ENCODE results near the gene SNRPD3.

DNA sequence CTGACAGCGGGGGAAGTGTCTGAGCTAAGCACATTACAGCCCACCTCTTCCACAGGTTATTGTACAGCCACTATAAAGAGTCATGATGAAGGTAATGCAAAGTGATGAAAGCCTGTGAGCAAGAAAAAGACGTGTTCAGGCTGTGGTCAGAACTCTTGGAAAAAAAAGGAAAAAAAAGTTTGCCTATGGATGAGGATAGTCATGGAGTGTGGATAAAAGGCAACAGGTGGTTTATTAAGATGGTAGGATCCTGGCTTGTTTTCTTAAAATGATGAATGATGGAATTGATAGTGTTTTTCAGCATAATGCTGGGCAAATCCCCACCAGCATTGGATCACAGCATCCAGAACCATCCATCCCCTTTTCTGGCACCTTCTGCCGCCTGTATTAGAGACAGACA lies 37.6 kb upstream of the SNRPD3 start:
- TF ChIP-seq, protein P1, sequence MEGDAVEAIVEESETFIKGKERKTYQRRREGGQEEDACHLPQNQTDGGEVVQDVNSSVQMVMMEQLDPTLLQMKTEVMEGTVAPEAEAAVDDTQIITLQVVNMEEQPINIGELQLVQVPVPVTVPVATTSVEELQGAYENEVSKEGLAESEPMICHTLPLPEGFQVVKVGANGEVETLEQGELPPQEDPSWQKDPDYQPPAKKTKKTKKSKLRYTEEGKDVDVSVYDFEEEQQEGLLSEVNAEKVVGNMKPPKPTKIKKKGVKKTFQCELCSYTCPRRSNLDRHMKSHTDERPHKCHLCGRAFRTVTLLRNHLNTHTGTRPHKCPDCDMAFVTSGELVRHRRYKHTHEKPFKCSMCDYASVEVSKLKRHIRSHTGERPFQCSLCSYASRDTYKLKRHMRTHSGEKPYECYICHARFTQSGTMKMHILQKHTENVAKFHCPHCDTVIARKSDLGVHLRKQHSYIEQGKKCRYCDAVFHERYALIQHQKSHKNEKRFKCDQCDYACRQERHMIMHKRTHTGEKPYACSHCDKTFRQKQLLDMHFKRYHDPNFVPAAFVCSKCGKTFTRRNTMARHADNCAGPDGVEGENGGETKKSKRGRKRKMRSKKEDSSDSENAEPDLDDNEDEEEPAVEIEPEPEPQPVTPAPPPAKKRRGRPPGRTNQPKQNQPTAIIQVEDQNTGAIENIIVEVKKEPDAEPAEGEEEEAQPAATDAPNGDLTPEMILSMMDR (conservative IDR thresholded peaks at IDR 0.05), result no peak
- TF ChIP-seq ZFX (IDR thresholded peaks at IDR 0.05), result no peak
